ENCODE results near the gene GPR17.

Gene GPR17

DNA sequence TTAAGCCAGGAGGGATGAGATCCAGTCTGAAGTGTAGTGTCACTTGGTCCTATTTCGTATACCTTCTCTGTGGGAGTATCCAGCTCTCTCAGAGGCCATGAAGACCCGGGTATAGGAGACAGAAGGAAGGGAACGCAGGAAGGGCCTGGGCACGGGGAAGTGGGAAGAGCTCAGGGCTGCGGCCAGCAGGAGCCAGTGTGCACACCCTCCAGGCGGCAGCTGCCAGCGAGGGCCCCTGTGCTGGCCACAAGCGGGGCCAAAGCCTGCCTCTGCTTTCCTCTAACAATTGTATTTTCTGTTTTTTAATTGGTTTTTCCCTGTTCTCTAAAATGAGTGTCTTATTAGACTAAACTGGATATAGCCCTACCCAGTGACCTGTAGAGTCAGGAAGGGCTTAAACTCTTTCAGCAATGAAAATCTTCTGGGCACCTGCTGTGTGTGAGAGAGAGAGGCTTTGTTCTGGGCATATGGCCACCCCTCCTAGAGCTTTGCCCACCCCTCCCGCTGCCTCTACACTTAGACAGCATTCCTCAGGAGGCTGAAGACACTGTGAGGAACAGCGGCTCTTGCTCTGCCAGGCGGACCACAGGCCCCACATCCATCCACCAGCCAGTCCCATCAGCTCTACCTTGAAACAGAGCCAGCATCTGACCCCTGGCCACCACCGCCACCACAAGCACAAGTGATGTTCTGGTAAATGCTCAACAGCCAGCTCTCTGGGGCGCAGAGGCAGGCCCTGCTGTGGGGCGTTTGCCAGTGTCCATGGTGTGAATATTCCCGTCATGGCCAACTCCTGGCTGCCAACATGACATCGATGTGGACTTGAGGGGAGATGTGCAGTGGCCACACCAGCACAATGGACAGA, 9.5 kb downstream of the GPR17 start:
- FAIRE-seq (no peak), DNase-seq (ENCODE audit: insufficient read length, low spot score) (no peak)
- TF ChIP-seq POLR2A (IDR thresholded peaks at IDR 0.05; ENCODE audit: low read depth, low read length), result no peak

- FAIRE-seq (no peak), DNase-seq (ENCODE audit: insufficient read length, low spot score) (no peak)
- no peak for TF ChIP-seq POLR2A (IDR thresholded peaks at IDR 0.05; ENCODE audit: low read depth, low read length)
Observed at GRCh38 chr2:127656569-127657231, 10.7 kb downstream of the GPR17 start.

- no peak for TF ChIP-seq POLR2A (IDR thresholded peaks at IDR 0.05; ENCODE audit: low read depth, low read length)
- DNase-seq (ENCODE audit: insufficient read length, low spot score), result no peak
- no peak for FAIRE-seq
Observed at GRCh38 chr2:127657232-127657595, 11.3 kb downstream of the GPR17 start.

- no peak for FAIRE-seq
- TF ChIP-seq POLR2A (IDR thresholded peaks at IDR 0.05; ENCODE audit: low read depth, low read length), result no peak
- no peak for DNase-seq (ENCODE audit: insufficient read length, low spot score)
Observed at GRCh38 chr2:127658146-127658545, 12.2 kb downstream of the GPR17 start.

DNA sequence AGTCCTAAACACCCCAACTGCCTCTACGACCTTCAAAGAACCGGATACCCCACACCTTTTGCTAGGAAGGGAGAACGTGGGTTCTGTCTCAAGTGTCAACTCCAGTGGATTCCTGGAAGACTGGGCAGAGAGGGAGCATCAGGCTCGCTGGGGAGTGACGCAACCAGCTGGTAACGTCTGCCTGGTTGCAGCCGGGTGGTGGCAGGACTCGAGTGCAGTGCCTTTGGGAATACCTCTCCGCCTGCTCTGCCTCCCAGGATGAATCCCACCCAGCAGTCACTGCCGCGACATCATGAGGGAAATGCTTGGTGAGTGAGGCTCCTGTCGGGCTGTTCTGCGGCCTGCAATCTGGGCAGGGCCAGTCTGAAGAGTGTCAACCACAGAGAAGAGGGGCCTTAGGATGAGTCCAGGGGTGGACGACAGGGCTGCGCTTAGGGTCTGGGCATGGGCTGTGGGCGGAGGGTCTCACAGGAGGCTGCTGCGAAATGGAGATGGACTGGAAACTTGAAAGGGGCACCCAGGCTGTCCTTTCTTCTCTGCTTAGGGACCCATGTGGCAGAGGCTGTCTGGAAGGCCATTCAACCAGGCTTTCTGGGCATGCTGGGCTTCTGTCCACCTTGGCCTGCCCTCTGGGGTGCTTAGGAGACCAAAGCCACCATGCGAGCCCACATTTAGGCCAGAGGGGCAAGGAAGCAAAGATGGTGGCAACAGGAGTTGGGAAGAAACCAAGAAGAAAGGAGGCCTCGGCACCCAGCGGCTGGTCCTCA, 12.9 kb downstream of the GPR17 start:
- no peak for DNase-seq (ENCODE audit: insufficient read length, low spot score)
- no peak for FAIRE-seq

GRCh38 chr2:127659408-127660290, 13.7 kb downstream of the GPR17 start:
- DNase-seq (ENCODE audit: insufficient read length, low spot score) (no peak), FAIRE-seq (no peak)
- no peak for TF ChIP-seq POLR2A (IDR thresholded peaks at IDR 0.05; ENCODE audit: low read depth, low read length)

More for the DNA sequence above, 12.9 kb downstream of the GPR17 start:
- TF ChIP-seq POLR2A (IDR thresholded peaks at IDR 0.05; ENCODE audit: low read depth, low read length), result no peak

DNA sequence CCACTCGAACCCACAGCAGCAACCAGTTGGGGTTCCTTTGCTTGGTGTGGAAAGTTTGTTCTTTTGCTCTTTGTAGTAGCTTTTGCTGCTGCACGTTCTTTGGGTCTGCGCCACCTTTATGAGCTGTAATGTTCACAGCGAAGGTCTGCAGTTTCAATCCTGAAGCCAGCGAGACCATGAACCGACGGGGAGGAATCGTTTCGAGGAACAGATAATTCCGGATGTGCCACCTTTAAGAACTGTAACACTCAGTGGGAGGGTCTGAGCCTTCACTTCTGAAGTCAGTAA, 14.3 kb downstream of the GPR17 start:
- no peak for DNase-seq (ENCODE audit: insufficient read length, low spot score)
- no peak for FAIRE-seq

GRCh38 chr2:127661072-127661649, 15.2 kb downstream of the GPR17 start:
- DNase-seq (ENCODE audit: insufficient read length, low spot score), result no peak
- FAIRE-seq, result no peak
- no peak for TF ChIP-seq POLR2A (IDR thresholded peaks at IDR 0.05; ENCODE audit: low read depth, low read length)

More for the DNA sequence above, 14.3 kb downstream of the GPR17 start:
- no peak for TF ChIP-seq POLR2A (IDR thresholded peaks at IDR 0.05; ENCODE audit: low read depth, low read length)

- TF ChIP-seq POLR2A (IDR thresholded peaks at IDR 0.05; ENCODE audit: low read depth, low read length), result no peak
- FAIRE-seq, result no peak
- no peak for DNase-seq (ENCODE audit: insufficient read length, low spot score)
Observed at GRCh38 chr2:127661949-127662510, 16.1 kb downstream of the GPR17 start.

- no peak for FAIRE-seq
- no peak for TF ChIP-seq POLR2A (IDR thresholded peaks at IDR 0.05; ENCODE audit: low read depth, low read length)
- no peak for DNase-seq (ENCODE audit: insufficient read length, low spot score)
Observed at GRCh38 chr2:127662937-127663565, 17.1 kb downstream of the GPR17 start.

GRCh38 chr2:127663566-127664064, 17.7 kb downstream of the GPR17 start:
- no peak for TF ChIP-seq POLR2A (IDR thresholded peaks at IDR 0.05; ENCODE audit: low read depth, low read length)
- FAIRE-seq (no peak), DNase-seq (ENCODE audit: insufficient read length, low spot score) (no peak)

All from H54 (cell line).